ENCODE results near the gene RASL12.
"Not testable (repeated sequence)": the region's sequence is repeated elsewhere in the genome, so short reads cannot be mapped to it uniquely, and the experiment has no call there.

The RASL12 gene

DNA sequence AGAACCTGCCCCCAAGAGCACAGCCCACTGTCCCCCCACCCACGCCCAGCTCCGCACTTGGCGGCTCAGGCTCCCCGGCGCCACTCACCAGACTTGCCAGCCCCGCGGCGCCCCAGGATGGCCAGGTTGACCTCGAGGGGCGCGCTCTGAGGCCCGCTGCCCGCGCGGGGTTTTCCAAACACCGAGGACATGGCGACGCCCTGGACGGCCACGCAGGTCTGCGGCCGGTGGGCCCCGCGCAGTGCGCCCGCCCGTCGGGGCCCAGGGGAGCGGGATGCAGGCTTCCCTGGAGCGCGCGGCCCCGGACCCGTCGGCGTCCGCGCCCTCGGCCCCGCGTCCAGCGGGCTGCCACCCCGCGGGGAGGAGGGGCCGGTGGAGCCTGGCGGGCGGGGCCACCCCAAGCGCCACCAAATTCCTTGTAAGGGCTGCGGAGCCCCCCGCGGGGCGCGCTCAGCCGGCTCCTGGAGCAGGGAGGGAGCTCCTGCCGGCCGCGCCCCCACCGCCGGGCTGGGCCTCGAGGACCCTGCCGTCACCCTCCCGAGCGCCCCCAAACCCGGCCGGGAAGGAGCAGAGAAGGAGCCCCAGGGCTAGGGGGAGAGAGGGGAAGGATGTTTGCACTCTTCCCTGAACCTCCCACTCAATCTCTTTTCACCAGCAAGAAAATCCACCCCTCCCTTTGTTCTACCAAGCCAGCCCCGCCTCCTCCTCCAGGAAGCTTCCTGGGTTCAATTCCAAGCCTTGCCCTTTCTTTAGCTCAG lies at the start of gene RASL12:
RASL12 (minus strand) TSS at position 347 of the 758 bp plus-strand sequence; CDS start at position 191, 156 bp downstream.
- no peak for DNase-seq (ENCODE audit: low read depth, low spot score)

- DNase-seq (ENCODE audit: low read depth, low spot score): no peak
Measured at GRCh38 chr15:65115542-65115941, 47.8 kb upstream of the RASL12 start.

DNA sequence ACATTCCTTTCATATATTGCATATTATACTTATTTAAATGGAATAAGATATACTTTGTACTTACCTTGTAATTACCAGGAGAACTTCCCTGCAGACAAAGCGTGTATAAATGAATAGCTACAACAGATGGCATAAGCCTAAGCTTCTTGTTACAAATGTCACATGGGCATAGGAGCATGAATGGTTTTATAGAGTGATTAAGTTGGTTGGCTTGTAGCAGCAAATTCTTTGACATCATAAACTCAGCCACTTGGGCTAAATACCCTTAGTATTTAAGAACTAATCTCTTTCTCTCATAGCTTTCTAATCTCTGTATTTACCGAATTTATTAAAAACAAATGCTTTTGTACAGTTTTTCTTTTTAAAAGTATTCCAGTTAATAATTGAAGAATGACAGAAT lies 47.3 kb upstream of the RASL12 start, which contains the start of gene UBAP1L:
UBAP1L (minus strand) TSS at position 115 of the 400 bp plus-strand sequence. CDS start 8,985 bp downstream, outside the sequence.
- DNase-seq (ENCODE audit: low read depth, low spot score): no peak

GRCh38 chr15:65110676-65111292 lies 43.0 kb upstream of the RASL12 start:
- no peak for DNase-seq (ENCODE audit: low read depth, low spot score)

DNA sequence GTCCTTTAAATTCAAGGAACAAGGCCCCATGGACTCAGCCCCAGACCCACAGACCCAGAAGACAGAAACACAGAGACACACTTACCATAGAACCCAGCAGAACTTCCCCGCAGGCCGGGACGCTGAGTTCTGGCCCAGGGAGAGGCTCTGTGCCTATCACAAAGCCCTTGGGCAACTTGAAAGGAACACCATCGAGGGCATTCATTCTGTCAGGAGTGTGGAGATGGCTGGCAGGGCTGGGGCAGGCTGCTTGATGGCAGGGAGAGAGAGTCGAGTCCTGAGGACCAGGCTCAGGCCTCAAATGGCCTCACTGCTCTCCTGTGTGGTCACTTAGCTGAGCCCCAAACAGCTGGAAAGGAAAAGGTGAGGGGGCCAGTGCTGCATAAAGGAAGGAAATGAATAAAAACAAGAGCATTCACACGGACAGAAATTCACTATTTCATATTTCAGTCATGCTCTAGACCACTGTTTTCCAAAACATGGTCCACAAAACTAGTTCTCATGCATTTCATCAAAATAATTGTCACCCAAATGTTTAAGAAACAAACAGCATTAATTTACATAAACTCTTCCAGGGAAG lies 38.3 kb upstream of the RASL12 start:
- DNase-seq (ENCODE audit: low read depth, low spot score): no peak

GRCh38 chr15:65105038-65105437 lies 37.2 kb upstream of the RASL12 start:
- no peak for DNase-seq (ENCODE audit: low read depth, low spot score)

- no peak for DNase-seq (ENCODE audit: low read depth, low spot score)
Measured at GRCh38 chr15:65102912-65103311, 35.1 kb upstream of the RASL12 start.

GRCh38 chr15:65101891-65102708 lies 34.3 kb upstream of the RASL12 start:
- no peak for DNase-seq (ENCODE audit: low read depth, low spot score)

DNA sequence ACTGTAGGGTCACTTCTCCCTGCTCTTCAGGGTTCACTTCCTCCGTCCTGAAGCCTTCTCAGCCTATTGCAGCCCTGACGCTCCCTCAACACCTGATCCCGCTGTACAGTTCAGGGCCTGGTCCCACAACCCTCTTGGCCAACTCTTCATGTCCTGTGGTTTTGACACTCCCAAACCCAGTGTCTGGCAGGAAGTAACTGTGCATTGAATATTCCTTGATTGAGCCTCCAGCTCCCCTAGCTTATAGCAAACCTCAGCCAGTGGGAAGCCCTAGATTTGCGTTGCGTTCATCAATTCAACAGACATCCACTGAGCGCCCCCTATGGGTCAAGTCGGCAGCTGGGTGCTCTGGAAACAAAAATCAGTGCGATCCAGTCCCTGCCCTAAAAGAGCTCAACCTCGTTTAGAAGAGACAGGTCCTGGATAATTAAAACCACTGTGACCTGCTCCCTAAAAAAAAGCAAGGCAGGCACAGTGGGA lies 33.7 kb upstream of the RASL12 start:
- no peak for DNase-seq (ENCODE audit: low read depth, low spot score)

- DNase-seq (ENCODE audit: low read depth, low spot score): no peak
Measured at GRCh38 chr15:65100442-65100841, 32.7 kb upstream of the RASL12 start.

- not testable (repeated sequence) for DNase-seq (ENCODE audit: low read depth, low spot score)
Measured at GRCh38 chr15:65099801-65100200, 32.0 kb upstream of the RASL12 start.

GRCh38 chr15:65099336-65099735 lies 31.5 kb upstream of the RASL12 start:
- DNase-seq (ENCODE audit: low read depth, low spot score): no peak

GRCh38 chr15:65097651-65098263 lies 30.0 kb upstream of the RASL12 start:
- DNase-seq (ENCODE audit: low read depth, low spot score): no peak

DNA sequence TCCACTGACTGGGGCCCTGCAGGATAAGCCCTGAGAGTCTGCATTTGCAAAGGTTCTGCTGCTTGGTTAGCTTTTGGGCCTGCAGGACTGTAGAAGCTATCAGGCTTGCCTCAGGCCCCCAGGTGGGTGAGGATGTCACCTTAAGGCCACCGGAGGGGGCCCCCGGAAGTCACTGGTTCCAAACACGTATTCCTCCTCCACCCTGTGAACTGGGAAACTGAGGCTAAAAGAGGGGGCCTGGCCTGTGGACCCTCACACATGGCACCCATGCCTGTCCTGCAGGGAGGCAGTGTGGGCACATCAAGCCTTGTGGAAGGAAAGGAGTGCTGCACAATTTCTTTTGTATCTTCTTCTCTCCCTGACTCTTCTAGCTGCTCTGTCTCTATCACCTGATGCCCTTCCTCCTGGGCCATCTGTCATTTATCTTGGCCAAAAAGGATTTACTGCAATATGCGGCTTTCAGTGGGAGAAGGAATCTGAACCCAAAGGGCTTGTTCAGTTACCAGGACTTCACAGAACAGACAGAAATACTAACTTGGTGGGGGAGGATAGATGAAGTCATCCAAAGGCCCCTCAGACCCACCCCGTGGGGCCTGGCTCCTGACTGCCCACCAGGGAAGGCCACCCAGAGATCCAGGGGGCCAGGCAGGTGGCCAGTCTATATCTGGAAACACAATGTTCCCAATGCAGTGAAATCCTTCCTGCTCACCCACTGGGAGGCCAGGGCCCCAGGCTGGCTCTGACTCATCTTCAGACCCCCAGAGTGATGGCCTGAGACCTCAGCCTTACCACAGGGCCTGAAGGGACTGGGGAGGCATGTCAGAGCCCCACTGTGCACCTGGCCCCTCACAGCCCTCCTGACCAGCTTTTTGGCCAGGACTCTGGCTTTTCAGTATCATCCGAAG lies 28.9 kb upstream of the RASL12 start:
- DNase-seq (ENCODE audit: low read depth, low spot score): no peak

GRCh38 chr15:65095747-65096104 lies 27.9 kb upstream of the RASL12 start:
- no peak for DNase-seq (ENCODE audit: low read depth, low spot score)

GRCh38 chr15:65095011-65095746 lies 27.4 kb upstream of the RASL12 start:
- no peak for DNase-seq (ENCODE audit: low read depth, low spot score)

- DNase-seq (ENCODE audit: low read depth, low spot score): no peak
Measured at GRCh38 chr15:65094294-65094995, 26.7 kb upstream of the RASL12 start.

DNA sequence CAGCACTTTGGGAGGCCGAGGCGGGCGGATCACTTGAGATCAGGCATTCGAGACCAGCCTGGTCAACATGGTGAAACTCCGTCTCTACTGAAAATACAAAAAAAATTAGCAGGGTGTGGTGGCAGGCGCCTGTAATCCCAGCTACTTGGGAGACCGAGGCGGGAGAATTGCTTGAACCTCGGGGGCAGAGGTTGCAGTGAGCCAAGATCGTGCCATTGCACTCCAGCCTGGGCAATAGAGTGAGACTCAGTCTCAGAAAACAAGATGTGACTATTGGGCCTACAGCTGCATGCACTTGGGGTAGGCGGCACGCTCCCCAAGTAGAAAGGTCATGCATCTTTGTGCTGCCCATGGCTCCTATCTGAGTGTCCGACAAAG lies 26.0 kb upstream of the RASL12 start:
- DNase-seq (ENCODE audit: low read depth, low spot score): not testable (repeated sequence)
